ENCODE results near the gene ORC2.
"Not testable (repeated sequence)": the region's sequence is repeated elsewhere in the genome, so short reads cannot be mapped to it uniquely, and the experiment has no call there.

ORC2 gene

DNA sequence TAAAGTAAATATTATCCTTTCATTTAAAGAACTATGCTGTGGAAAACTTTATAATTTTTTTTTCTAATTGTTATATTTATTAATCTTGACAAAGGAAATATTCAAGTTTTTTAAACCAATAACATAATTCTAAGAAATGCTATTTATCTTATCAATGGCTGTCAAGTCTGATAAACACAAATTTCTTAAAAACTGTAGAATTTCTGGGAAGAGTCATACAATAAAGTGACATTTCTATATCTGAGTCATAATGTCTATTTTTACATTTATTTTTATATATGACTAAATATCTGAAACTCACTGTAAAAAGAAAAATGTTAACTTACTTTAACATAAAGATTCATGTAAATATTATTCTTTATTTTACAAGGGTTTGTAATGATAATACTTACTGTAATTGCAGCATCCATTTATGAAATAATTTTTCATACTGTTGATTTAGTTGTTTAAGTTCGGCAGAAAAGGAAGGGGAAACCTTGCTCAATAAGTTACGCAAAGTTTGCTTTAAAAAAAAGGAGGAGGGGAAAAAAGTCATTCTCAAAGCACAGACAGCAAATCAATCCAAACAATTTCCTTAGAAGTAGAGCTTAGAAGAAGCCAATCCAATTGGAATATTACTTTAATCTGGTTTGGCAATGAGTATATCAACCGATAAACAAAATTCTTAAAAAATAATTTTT is 32.4 kb downstream of the ORC2 start:
- no peak for FAIRE-seq

GRCh38 chr2:200929334-200930249 is 33.9 kb downstream of the ORC2 start:
- no peak for FAIRE-seq

DNA sequence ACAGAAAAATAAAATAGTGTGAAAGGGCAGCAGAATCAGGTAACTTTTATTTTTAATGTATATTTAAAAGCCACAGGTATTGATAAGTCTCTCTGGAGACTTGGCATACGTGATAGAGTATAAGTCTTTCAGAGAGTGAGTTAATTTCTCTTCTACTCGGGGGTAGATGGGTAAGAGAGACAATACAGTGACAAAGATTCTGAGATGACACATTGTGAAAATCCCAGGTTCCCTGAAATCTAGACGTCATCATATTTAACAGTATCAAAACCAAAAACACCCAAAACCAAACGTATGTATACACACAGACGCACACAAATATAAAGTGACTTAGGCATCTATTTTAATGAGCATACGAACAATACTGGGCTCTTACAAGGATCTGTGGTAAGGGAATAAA is 41.0 kb downstream of the ORC2 start:
- FAIRE-seq = no peak

DNA sequence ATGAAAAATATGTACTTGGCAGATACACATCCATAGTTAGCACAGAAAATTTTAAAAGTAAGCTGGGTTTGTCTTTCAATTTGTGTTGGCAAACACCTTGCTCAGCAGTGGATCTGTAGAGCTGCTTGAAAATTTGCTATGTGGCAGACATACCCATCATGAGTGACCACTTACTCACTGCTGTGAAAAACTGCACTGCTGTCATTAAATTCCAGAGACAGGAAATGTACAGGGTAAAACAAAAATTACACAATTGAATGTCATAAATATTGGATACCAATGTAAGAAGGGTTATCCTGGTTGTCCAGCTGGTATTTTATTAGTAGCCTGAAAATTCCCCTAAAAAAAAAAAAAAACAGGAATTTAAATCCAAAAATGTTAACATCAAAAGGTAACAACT is 49.8 kb downstream of the ORC2 start:
- FAIRE-seq = no peak

GRCh38 chr2:200909958-200910357 is 53.5 kb downstream of the ORC2 start:
- no peak for FAIRE-seq

DNA sequence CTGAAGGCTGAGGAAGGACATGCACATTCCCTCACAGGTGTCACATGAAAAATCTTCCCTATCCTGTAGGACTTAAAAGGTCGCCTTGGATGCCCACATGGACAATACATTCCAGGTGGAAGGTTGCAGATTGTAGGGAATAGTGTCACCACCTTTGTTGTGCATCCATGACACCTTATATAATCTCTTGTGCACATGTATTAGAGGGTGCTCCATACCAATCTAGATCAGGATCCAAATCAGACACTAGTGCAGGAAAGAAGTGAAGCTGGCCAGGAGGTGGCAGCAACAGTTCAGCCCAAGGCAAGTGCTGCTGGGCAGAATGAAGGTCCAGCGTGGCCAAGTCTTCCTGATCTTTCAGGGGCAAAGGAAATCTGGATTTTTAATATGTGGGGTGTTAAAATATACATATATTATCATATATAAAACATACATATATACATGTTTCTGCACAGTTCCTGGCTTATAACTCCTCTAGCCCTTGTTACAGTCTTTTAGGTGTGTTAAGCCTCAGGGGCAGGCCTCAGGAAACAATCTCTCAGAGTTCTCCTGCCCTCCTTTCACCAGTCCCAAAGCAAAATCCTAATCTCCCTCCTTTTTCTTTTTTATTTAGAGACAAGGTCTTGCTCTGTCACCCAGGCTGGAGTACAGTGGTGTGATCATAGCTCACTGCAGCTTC is 57.7 kb downstream of the ORC2 start:
- FAIRE-seq = no peak

- peak; percentile 50 for FAIRE-seq
These were observed 61.9 kb downstream of the ORC2 start for GRCh38 chr2:200901459-200902072.

DNA sequence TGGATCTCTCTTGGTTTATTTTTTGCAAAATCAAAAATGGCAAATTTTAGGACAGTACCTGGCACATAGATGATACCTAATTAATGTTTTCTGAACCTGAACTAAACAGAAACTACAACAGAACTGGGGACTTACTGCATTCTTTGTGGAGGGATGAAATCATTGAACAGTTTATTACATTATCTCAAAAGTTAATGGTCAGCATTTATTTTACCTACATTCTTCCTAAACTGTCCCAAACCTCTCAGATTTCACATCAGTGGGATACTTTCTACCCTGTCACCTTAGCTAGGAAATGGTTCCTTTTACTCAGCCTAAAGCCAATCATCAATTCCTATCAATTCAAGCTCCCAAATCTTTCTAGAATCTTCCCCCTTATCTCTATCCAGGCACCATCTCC is 64.0 kb downstream of the ORC2 start:
- FAIRE-seq = no peak

GRCh38 chr2:200888704-200889625 is 74.5 kb downstream of the ORC2 start, which contains the start of the genes NIF3L1 and PPIL3:
Gene NIF3L1, plus strand, starts transcription at chr2:200889371. Its CDS starts 2,573 bp downstream, at chr2:200891944.
Gene PPIL3, minus strand, starts transcription at chr2:200889077. Its CDS starts 1,462 bp downstream, at chr2:200887615.
- FAIRE-seq = peak; percentile 93

GRCh38 chr2:200881715-200882249 is 81.7 kb downstream of the ORC2 start:
- FAIRE-seq = not testable (repeated sequence)

GRCh38 chr2:200878289-200878880 is 85.1 kb downstream of the ORC2 start:
- FAIRE-seq = no peak

- no peak for FAIRE-seq
These were observed 86.0 kb downstream of the ORC2 start for GRCh38 chr2:200877443-200877842.

GRCh38 chr2:200873560-200873959 is 89.9 kb downstream of the ORC2 start:
- no peak for FAIRE-seq

- FAIRE-seq = no peak
These were observed 92.3 kb downstream of the ORC2 start for GRCh38 chr2:200871151-200871550.

- FAIRE-seq = no peak
These were observed 94.4 kb downstream of the ORC2 start for GRCh38 chr2:200869014-200869413.

DNA sequence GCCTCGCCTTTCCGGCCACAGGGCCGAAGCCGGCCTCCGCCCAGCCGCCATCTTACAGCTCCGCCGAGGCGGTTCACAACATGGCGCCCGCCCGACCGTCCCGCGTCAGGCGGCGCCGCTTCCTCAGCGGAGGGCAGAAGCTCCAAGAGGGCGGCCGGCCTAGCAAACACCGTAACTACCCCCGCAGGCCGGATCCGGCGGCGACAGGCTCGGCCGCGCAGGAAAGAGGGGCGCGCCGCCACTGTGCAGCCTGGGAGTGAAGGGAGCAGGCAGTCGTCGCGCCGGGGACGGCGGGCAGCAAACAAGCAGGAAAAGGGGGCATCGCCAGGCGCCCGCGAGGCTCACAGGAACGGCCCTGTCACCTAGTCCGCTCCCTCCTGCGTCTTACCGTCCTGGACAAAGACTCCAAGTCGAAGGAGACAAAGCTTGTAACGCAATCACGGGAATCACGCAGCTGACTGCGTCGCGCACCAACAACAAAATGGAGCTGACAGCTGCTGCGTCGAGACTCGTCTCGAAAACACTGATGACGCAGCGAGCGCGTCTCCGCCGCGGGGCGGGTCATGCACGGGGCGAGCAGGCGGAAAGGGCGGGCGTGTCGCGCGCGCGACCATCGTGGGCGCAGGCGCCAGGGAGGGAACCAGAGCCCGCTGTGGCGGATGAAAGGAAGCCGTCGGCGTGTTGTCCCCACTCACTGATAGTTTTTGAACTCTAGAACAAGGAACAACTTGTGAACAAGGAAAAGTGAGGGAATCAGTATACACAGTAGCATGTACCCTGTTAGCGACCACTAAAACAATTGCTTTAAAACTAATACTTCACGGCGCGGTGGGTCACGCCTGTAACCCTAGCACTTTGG is 99.1 kb downstream of the ORC2 start, which contains the start of gene CLK1:
CLK1 (minus strand) TSS at position 483 of the 859 bp plus-strand sequence. CDS start 2,796 bp downstream, outside the sequence.
- no peak for FAIRE-seq

DNA sequence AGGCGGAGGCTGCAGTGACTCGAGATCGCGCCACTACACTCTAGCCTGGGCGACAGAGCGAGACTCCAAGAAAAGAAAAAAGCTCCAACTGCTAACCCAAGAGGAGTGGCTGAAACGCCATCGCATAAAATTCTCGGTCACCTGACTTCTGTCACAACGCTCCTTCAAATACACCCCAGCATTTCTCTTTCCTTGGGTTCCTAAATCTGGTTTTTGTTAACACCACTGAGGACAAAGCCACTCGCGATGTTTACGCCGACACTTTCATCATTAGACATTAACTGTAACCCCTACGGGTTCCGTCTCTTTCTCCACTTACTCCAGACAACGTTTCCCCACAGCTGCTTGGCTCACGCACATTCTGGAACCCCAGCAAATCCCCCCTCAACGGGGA is 99.7 kb downstream of the ORC2 start:
- FAIRE-seq = no peak

DNA sequence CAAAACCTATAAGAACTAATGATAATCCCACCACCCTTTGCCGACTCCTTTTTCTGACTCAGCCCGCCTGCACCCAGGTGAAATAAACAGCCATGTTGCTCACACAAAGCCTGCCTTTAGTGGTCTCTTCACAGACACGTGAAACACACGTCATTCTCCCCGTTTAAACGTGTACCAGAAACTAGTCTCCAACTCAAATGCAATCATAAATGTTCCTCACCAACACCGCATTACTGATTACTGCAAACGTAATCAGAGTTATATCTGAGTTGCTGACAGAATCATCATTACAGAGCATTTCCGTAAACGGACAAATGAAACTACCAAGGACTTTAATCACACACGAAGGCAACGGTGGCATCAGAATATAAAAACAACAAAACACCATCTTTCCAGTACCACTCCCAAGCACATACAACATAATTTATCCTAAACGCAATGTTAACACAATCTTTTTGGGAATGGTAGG is 100.9 kb downstream of the ORC2 start:
- no peak for FAIRE-seq

- no peak for FAIRE-seq
These were observed 101.8 kb downstream of the ORC2 start for GRCh38 chr2:200861617-200862155.
